Neural progenitor cell (in vitro differentiated cells): Measurements from ENCODE around the gene GASK1A. TPM values are rescaled to one million over a fixed set of nuclear protein-coding genes. Genes with fewer than 3 reads are reported as not detected.

ENCODE experiments used
- DNase-seq: peaks from one replicate; pipeline ENCODE4 v3.0.0-alpha.2; 2016; ENCODE audit warnings: low spot score
- H2AFZ ChIP-seq: fragments of 200-600 bp; sonication (generic); replicated peaks from 2 replicates; pipeline ENCODE4 v1.6.1; 2016; ENCODE audit warnings: antibody characterized with exemption
- H3F3A ChIP-seq: fragments of 200-600 bp; sonication (generic); 2 replicates; pipeline ENCODE4 v1.6.1; 2016; ENCODE audit warnings: antibody characterized with exemption, low read depth
- H3K27ac ChIP-seq: fragments of 200-600 bp; sonication (generic); 2 replicates; pipeline ENCODE4 v1.5.1; 2016; ENCODE audit warnings: mild to moderate bottlenecking
- H3K27me3 ChIP-seq: fragments of 200-600 bp; sonication (generic); 2 replicates; pipeline ENCODE4 v1.6.1; 2016; ENCODE audit warnings: mild to moderate bottlenecking, moderate library complexity
- H3K36me3 ChIP-seq: fragments of 200-600 bp; sonication (generic); 2 replicates; pipeline ENCODE4 v1.5.1; 2016
- H3K4me1 ChIP-seq: fragments of 200-600 bp; sonication (generic); 2 replicates; pipeline ENCODE4 v1.6.1; 2016; ENCODE audit warnings: mixed run types
- H3K4me2 ChIP-seq: fragments of 200-600 bp; sonication (generic); 2 replicates; pipeline ENCODE4 v1.6.1; 2016
- H3K4me3 ChIP-seq: fragments of 200-600 bp; sonication (generic); 2 replicates; pipeline ENCODE4 v1.5.1; 2016
- H3K79me2 ChIP-seq: fragments of 200-600 bp; sonication (generic); 2 replicates; pipeline ENCODE4 v1.6.1; 2016; ENCODE audit warnings: low read depth
- H3K9ac ChIP-seq: fragments of 200-600 bp; sonication (generic); 2 replicates; pipeline ENCODE4 v1.6.1; 2016
- H3K9me3 ChIP-seq: fragments of 200-600 bp; sonication (generic); 2 replicates; pipeline ENCODE4 v1.5.1; 2016; ENCODE audit warnings: low read depth
- H4K20me1 ChIP-seq: fragments of 200-600 bp; sonication (generic); 2 replicates; pipeline ENCODE4 v1.6.1; 2016; ENCODE audit warnings: low read depth
- H3K27ac Mint-ChIP-seq: 3 replicates; pipeline ENCODE4 v1.8.0; 2021; ENCODE audit warnings: mixed read lengths
- H3K27me3 Mint-ChIP-seq: 2 replicates; pipeline ENCODE4 v1.8.0; 2022; ENCODE audit warnings: low read depth, mild to moderate bottlenecking, inconsistent platforms, moderate library complexity, mixed read lengths; ENCODE audit not compliant: insufficient read depth
- H3K36me3 Mint-ChIP-seq: 3 replicates; pipeline ENCODE4 v1.8.0; 2021; ENCODE audit warnings: mixed read lengths
- H3K4me1 Mint-ChIP-seq: 3 replicates; pipeline ENCODE4 v1.8.0; 2021; ENCODE audit warnings: mixed read lengths
- H3K4me3 Mint-ChIP-seq: 3 replicates; pipeline ENCODE4 v1.8.0; 2021; ENCODE audit warnings: mild to moderate bottlenecking, moderate library complexity, mixed read lengths
- H3K9me3 Mint-ChIP-seq: 3 replicates; pipeline ENCODE4 v1.8.0; 2020; ENCODE audit warnings: mixed read lengths
- EZH2 ChIP-seq: fragments of 200-600 bp; sonication (generic); IDR thresholded peaks from 2 replicates; pipeline ENCODE4 v1.6.1; 2017; ENCODE audit warnings: antibody characterized with exemption, mild to moderate bottlenecking, moderate library complexity
- EZH2phosphoT487 ChIP-seq: fragments of 200-600 bp; sonication (generic); IDR thresholded peaks from 2 replicates; pipeline ENCODE4 v1.6.1; 2017; ENCODE audit warnings: antibody characterized with exemption
- total RNA-seq: library from RNA; depleted of rRNA; stranded (reverse); fragments of >200 nt; gene quantifications from 2 replicates; pipeline ENCODE4 v1.2.3, GENCODE V29; 2015; ENCODE audit warnings: low replicate concordance
- TF ChIP-seq, protein P1 (sequence below): fragments of 200-600 bp; sonication (generic); IDR thresholded peaks from 2 replicates; pipeline ENCODE4 v1.5.1; 2017; ENCODE audit warnings: antibody characterized with exemption, mild to moderate bottlenecking

Gene GASK1A
- total RNA-seq, 1 donor from 2014 or later, result 3.9 TPM

- H3K4me1 ChIP-seq, result peaks cover 9% of the 10 kb centered on the region
- peaks cover 2% of the 10 kb centered on the region for H3K27me3 Mint-ChIP-seq
- no peak overlapping the region for H3K4me3 ChIP-seq
- no peak for DNase-seq
- H3K27me3 ChIP-seq, result no peaks in the 10 kb centered on the region
- no peak overlapping the region for H3K27ac ChIP-seq
- no peak overlapping the region for H3K27ac Mint-ChIP-seq
- peaks cover 6% of the 10 kb centered on the region for H3K79me2 ChIP-seq
- no peaks in the 10 kb centered on the region for H3K9me3 ChIP-seq
- peaks cover 8% of the 10 kb centered on the region for H3K4me1 Mint-ChIP-seq
- no peak overlapping the region for H3K4me3 Mint-ChIP-seq
- H3K9me3 Mint-ChIP-seq, result no peaks in the 10 kb centered on the region
- H4K20me1 ChIP-seq, result no peaks in the 10 kb centered on the region
- H3K9ac ChIP-seq, result no peak overlapping the region
- H2AFZ ChIP-seq, result no peak overlapping the region
- no peak for TF ChIP-seq EZH2phosphoT487
- TF ChIP-seq, protein P1, sequence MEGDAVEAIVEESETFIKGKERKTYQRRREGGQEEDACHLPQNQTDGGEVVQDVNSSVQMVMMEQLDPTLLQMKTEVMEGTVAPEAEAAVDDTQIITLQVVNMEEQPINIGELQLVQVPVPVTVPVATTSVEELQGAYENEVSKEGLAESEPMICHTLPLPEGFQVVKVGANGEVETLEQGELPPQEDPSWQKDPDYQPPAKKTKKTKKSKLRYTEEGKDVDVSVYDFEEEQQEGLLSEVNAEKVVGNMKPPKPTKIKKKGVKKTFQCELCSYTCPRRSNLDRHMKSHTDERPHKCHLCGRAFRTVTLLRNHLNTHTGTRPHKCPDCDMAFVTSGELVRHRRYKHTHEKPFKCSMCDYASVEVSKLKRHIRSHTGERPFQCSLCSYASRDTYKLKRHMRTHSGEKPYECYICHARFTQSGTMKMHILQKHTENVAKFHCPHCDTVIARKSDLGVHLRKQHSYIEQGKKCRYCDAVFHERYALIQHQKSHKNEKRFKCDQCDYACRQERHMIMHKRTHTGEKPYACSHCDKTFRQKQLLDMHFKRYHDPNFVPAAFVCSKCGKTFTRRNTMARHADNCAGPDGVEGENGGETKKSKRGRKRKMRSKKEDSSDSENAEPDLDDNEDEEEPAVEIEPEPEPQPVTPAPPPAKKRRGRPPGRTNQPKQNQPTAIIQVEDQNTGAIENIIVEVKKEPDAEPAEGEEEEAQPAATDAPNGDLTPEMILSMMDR, result no peak
- H3K36me3 ChIP-seq, result no peaks in the 10 kb centered on the region
- H3K36me3 Mint-ChIP-seq, result no peaks in the 10 kb centered on the region
- H3K4me2 ChIP-seq, result no peak overlapping the region
- H3F3A ChIP-seq, result peaks cover 8% of the 10 kb centered on the region
Measured at GRCh38 chr3:42996633-42997075, 17.5 kb downstream of the GASK1A start.

DNA sequence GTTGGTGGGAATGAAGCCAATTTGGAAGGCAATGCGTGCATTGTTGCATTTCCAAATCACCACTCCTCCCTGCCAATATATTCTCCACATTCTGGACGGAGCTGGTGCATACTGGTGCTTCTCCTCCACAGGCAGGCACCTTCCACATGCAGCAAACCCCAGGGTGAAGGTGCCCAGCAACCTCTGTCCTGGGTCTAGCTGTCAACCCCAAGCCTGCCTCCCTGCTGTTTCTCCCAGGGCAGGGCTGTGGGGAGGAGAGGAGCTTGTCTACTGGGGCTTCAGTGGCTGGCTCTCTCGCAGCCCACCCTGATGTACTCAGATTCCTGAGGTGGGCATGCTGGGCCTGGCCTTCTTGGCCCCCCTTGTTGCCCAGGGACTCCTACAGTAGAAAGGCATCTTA lies 20.1 kb downstream of the GASK1A start:
- no peak overlapping the region for H3K4me3 Mint-ChIP-seq
- H3K79me2 ChIP-seq, result no peaks in the 10 kb centered on the region
- H4K20me1 ChIP-seq, result no peaks in the 10 kb centered on the region
- no peaks in the 10 kb centered on the region for H3K36me3 ChIP-seq
- H3K9me3 Mint-ChIP-seq, result no peaks in the 10 kb centered on the region
- no peak overlapping the region for H3K27ac Mint-ChIP-seq
- H3K9me3 ChIP-seq, result no peaks in the 10 kb centered on the region
- no peak overlapping the region for H3K4me2 ChIP-seq
- H3K9ac ChIP-seq, result no peak overlapping the region
- H3F3A ChIP-seq, result no peaks in the 10 kb centered on the region
- TF ChIP-seq, protein P1, result no peak
- TF ChIP-seq EZH2 (no peak), EZH2phosphoT487 (no peak)
- H3K27me3 ChIP-seq, result no peaks in the 10 kb centered on the region
- peaks cover 8% of the 10 kb centered on the region for H3K4me1 Mint-ChIP-seq
- DNase-seq, result no peak
- H3K27ac ChIP-seq, result no peak overlapping the region
- H3K4me3 ChIP-seq, result no peak overlapping the region
- H2AFZ ChIP-seq, result no peak overlapping the region
- H3K36me3 Mint-ChIP-seq, result no peaks in the 10 kb centered on the region
- peaks cover 2% of the 10 kb centered on the region for H3K27me3 Mint-ChIP-seq
- no peaks in the 10 kb centered on the region for H3K4me1 ChIP-seq

DNA sequence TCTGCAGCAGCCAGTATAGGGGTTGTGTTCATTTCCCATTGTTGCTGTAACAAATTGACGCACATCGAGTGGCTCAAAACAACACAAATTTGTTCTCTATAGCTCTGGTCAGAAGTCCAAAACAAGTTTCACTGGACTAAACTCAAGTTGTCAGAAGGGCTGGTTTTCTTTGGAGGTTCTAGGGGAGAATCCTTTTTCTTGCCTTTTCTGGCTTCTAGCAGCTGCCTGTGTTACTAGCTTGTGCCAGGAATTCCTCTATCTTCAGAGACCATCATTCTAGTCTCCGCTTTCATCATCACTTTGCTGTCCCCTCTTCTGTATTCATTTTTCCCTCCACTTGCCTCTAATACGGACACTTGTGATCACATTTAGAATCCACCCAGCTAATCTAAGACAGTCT lies 20.5 kb downstream of the GASK1A start:
- Mint-ChIP-seq H3K9me3 (no peaks in the 10 kb centered on the region), H3K4me1 (peaks cover 8% of the 10 kb centered on the region), H3K27me3 (peaks cover 2% of the 10 kb centered on the region), H3K27ac (no peak overlapping the region), H3K4me3 (no peak overlapping the region), H3K36me3 (no peaks in the 10 kb centered on the region)
- Histone ChIP-seq H3K27me3 (no peaks in the 10 kb centered on the region), H3F3A (no peaks in the 10 kb centered on the region), H4K20me1 (no peaks in the 10 kb centered on the region), H3K27ac (no peak overlapping the region), H2AFZ (no peak overlapping the region), H3K9me3 (no peaks in the 10 kb centered on the region), H3K9ac (no peak overlapping the region), H3K36me3 (no peaks in the 10 kb centered on the region), H3K79me2 (no peaks in the 10 kb centered on the region), H3K4me3 (no peak overlapping the region), H3K4me1 (no peaks in the 10 kb centered on the region), H3K4me2 (no peak overlapping the region)
- no peak for DNase-seq
- TF ChIP-seq EZH2phosphoT487, result no peak
- TF ChIP-seq, protein P1, result no peak

DNA sequence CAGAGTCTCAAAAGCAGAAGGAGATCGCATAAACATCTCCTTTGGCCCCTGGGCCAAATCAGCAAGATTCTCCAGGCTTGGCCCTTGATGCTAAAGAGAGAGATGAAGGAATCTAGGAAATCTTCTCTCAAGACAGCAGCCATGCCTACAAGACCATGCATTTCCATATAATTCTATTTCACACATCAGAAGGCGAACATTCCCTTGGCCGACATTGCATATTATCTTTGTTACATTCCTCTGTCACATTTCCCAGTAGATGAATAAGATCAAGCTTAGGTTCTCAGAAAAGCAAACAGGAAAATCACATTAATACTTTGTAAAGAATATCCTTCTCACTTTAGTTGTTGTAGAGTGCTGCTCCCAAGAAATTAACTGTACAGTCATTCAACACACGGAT lies 21.3 kb downstream of the GASK1A start:
- Mint-ChIP-seq H3K9me3 (no peaks in the 10 kb centered on the region), H3K4me3 (no peak overlapping the region), H3K4me1 (peaks cover 8% of the 10 kb centered on the region), H3K36me3 (no peaks in the 10 kb centered on the region), H3K27ac (no peak overlapping the region), H3K27me3 (peaks cover 2% of the 10 kb centered on the region)
- H3K9me3 ChIP-seq, result no peaks in the 10 kb centered on the region
- DNase-seq, result no peak
- H2AFZ ChIP-seq, result no peak overlapping the region
- no peaks in the 10 kb centered on the region for H3K36me3 ChIP-seq
- no peak overlapping the region for H3K4me3 ChIP-seq
- H3K27ac ChIP-seq, result no peak overlapping the region
- H3F3A ChIP-seq, result no peaks in the 10 kb centered on the region
- no peaks in the 10 kb centered on the region for H3K4me1 ChIP-seq
- no peak overlapping the region for H3K4me2 ChIP-seq
- H3K27me3 ChIP-seq, result no peaks in the 10 kb centered on the region
- H3K9ac ChIP-seq, result no peak overlapping the region
- TF ChIP-seq, protein P1, result no peak
- TF ChIP-seq EZH2phosphoT487 (no peak), EZH2 (no peak)
- no peaks in the 10 kb centered on the region for H3K79me2 ChIP-seq
- no peaks in the 10 kb centered on the region for H4K20me1 ChIP-seq
